ENCODE results near the gene ABCA2.

DNA sequence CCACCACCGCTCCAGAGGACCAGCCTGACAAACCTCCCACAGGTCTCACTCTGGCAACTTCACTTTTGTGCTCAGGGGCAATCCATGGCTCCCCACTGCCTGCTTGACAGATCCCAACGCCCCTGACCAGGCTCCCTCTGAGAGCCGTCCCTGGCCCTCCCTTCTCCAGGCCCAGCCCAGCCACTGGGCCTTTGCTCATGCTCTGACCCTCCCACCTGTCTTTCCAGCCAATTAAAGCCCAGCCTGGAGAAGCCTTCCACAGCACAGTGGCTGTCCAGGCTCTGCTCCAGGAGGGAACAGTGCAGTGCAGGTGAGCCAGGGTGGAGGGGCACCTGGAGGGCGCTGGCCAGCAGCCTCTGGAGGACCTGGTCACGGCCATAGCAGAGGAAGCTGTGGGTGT, 22.5 kb upstream of the ABCA2 start:
- TF ChIP-seq, protein P1, sequence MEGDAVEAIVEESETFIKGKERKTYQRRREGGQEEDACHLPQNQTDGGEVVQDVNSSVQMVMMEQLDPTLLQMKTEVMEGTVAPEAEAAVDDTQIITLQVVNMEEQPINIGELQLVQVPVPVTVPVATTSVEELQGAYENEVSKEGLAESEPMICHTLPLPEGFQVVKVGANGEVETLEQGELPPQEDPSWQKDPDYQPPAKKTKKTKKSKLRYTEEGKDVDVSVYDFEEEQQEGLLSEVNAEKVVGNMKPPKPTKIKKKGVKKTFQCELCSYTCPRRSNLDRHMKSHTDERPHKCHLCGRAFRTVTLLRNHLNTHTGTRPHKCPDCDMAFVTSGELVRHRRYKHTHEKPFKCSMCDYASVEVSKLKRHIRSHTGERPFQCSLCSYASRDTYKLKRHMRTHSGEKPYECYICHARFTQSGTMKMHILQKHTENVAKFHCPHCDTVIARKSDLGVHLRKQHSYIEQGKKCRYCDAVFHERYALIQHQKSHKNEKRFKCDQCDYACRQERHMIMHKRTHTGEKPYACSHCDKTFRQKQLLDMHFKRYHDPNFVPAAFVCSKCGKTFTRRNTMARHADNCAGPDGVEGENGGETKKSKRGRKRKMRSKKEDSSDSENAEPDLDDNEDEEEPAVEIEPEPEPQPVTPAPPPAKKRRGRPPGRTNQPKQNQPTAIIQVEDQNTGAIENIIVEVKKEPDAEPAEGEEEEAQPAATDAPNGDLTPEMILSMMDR (IDR thresholded peaks at IDR 0.05), result no peak
- no peak for TF ChIP-seq POLR2A (IDR thresholded peaks at IDR 0.05)
